BJ (cell line): ENCODE measurements around the gene GSG1L. TPM values are rescaled to one million over a fixed set of nuclear protein-coding genes. Genes with fewer than 3 reads are reported as not detected.

Experiments used
- CTCF ChIA-PET: fragments of 350-600 bp; formaldehyde crosslinking; extraction: SDS; loops from one replicate; lab custom pipeline; 2021; ENCODE audit warnings: antibody characterized with exemption, inconsistent platforms; lab: Yijun Ruan, JAX
- POLR2A ChIA-PET: fragments of 300-600 bp; sonication (Branson Sonifier 250); formaldehyde crosslinking; extraction: SDS; loops from one replicate; lab custom pipeline; 2021; ENCODE audit warnings: antibody characterized with exemption; lab: Charles Lee
- DNase-seq: peaks from one replicate; pipeline ENCODE4 v3.0.0-alpha.2; 2011; ENCODE audit warnings: low read depth
- H3K27me3 ChIP-seq: 2 replicates; pipeline ENCODE4 v1.6.0; 2011; ENCODE audit warnings: low read length; ENCODE audit not compliant: control insufficient read depth, insufficient read depth
- H3K36me3 ChIP-seq: 2 replicates; pipeline ENCODE4 v1.5.1; 2011; ENCODE audit warnings: low read length; ENCODE audit not compliant: control insufficient read depth, insufficient read depth
- H3K4me3 ChIP-seq: 2 replicates; pipeline ENCODE4 v1.5.1; 2011; ENCODE audit warnings: low read depth, mild to moderate bottlenecking, control low read depth, low read length
- polyA plus RNA-seq: library from polyadenylated mRNA; depleted of rRNA; stranded (reverse); fragments of >200 nt; gene quantifications from 2 replicates; pipeline ENCODE4 v1.2.3, GENCODE V29; 2011
- TF ChIP-seq, protein P1 (sequence below): IDR thresholded peaks from 2 replicates; pipeline ENCODE4 v1.5.1; 2011; ENCODE audit warnings: low read depth, mild to moderate bottlenecking, control low read depth, inconsistent platforms, low read length, moderate library complexity; ENCODE audit not compliant: insufficient read depth

GSG1L gene
- polyA plus RNA-seq, 1 experiment = not detected

GRCh38 chr16:27851586-27851985 lies 211.9 kb downstream of the GSG1L start:
- ChIA-PET CTCF (no interaction called here), POLR2A (no interaction called here)
- Histone ChIP-seq H3K36me3 (no peaks in the 10 kb centered on the region), H3K27me3 (peaks cover 9% of the 10 kb centered on the region), H3K4me3 (no peak overlapping the region)
- no peak for DNase-seq
- TF ChIP-seq, protein P1, sequence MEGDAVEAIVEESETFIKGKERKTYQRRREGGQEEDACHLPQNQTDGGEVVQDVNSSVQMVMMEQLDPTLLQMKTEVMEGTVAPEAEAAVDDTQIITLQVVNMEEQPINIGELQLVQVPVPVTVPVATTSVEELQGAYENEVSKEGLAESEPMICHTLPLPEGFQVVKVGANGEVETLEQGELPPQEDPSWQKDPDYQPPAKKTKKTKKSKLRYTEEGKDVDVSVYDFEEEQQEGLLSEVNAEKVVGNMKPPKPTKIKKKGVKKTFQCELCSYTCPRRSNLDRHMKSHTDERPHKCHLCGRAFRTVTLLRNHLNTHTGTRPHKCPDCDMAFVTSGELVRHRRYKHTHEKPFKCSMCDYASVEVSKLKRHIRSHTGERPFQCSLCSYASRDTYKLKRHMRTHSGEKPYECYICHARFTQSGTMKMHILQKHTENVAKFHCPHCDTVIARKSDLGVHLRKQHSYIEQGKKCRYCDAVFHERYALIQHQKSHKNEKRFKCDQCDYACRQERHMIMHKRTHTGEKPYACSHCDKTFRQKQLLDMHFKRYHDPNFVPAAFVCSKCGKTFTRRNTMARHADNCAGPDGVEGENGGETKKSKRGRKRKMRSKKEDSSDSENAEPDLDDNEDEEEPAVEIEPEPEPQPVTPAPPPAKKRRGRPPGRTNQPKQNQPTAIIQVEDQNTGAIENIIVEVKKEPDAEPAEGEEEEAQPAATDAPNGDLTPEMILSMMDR = no peak

DNA sequence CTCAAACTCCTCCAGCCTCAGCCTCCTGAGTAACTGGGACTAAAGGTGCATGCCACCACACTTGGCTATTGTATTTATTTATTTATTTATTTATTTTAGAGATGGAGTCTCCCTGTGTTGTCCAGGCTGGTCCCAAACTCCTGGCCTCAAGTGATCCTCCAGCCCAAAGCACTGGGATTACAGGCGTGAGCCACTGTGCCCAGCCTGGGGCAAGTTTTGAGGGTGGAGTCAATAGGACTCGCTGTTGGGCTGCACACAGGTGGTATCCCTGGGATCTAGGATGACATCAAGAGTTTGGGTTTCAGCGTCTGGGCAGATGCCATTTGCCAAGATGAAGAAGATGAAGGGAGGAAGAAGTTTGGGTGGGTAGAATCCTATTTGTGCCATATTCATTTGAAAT lies 213.9 kb downstream of the GSG1L start:
- no peaks in the 10 kb centered on the region for H3K36me3 ChIP-seq
- peaks cover 9% of the 10 kb centered on the region for H3K27me3 ChIP-seq
- ChIA-PET POLR2A (no interaction called here), CTCF (no interaction called here)
- DNase-seq = no peak
- TF ChIP-seq, protein P1 = no peak
- no peak overlapping the region for H3K4me3 ChIP-seq

DNA sequence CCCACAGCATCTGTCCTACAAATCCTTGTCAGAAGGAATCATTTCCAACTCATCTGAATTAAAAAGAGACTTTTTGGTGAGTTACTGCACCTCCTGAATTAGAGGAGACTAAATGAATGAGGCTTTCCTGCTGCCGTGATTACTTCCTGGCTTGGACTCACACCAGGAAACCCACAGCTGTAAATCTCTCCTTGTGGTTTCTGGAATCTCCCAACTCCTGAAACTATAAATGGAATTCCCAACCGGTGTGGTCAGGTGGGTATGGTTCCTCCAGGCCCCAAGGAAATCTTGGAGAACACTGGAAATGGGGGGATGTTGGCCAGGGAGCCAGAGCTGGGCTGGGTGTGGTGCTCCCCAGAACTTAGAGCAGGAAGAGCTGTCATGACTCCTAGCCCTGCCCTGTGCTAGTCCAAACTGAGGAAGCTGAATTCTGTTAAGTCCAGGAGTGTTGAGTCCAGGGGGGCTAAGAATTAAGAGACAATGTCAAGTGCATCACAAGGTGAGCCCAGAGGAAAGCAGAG lies 216.4 kb downstream of the GSG1L start:
- DNase-seq = no peak
- TF ChIP-seq, protein P1 = no peak
- Histone ChIP-seq H3K27me3 (peaks cover 8% of the 10 kb centered on the region), H3K4me3 (no peak overlapping the region), H3K36me3 (no peaks in the 10 kb centered on the region; the same call in 1 of the 2 replicates)
- ChIA-PET POLR2A (no interaction called here), CTCF (interaction anchor here (1.7 kb wide), 1 partner anchor 20 kb away, joined by 9 read pairs; no protein-coding TSS in a partner anchor)

- ChIA-PET POLR2A (no interaction called here), CTCF (interaction anchor here (0.7 kb wide), 1 partner anchor 1271 kb away, joined by 3 read pairs; no protein-coding TSS in a partner anchor)
- Histone ChIP-seq H3K4me3 (no peak overlapping the region), H3K36me3 (no peaks in the 10 kb centered on the region; the same call in 1 of the 2 replicates), H3K27me3 (peaks cover 5% of the 10 kb centered on the region)
- TF ChIP-seq, protein P1 = no peak
- DNase-seq = no peak
These were observed 218.7 kb downstream of the GSG1L start for GRCh38 chr16:27844826-27845225.

GRCh38 chr16:27843800-27844199 lies 219.7 kb downstream of the GSG1L start:
- POLR2A ChIA-PET = no interaction called here
- DNase-seq = no peak
- TF ChIP-seq, protein P1 = no peak
- no peak overlapping the region for H3K4me3 ChIP-seq
- no peaks in the 10 kb centered on the region; the same call in 1 of the 2 replicates for H3K36me3 ChIP-seq
- CTCF ChIA-PET = interaction anchor here (0.6 kb wide), 1 partner anchor 204 kb away, joined by 3 read pairs; no protein-coding TSS in a partner anchor
- peaks cover 5% of the 10 kb centered on the region for H3K27me3 ChIP-seq
